Uterus (tissue), 4 donors: ENCODE data around the gene PPM1J. TPM values are rescaled to one million over a fixed set of nuclear protein-coding genes. Genes with fewer than 3 reads are reported as not detected.

Experiments used
- DNase-seq, 2 donors: peaks; one replicate each; pipeline ENCODE4 v3.0.0-alpha.2; 2019 to 2020
- H3K27ac ChIP-seq, 2 donors: fragments of 200-600 bp; sonication (generic); 1 replicate in 1 of 2; 2 replicates in 1 of 2; pipeline ENCODE4 v1.5.1; 2016 to 2018
- H3K27me3 ChIP-seq, 2 donors: fragments of 200-600 bp; sonication (generic); one replicate each; pipeline ENCODE4 v1.5.1; 2018 to 2019; ENCODE audit warnings: control low read depth in 1 of 2
- H3K36me3 ChIP-seq, 2 donors: fragments of 200-600 bp; sonication (generic); one replicate each; pipeline ENCODE4 v1.5.1; 2019; ENCODE audit warnings: control low read depth in 1 of 2
- H3K4me1 ChIP-seq, 2 donors: fragments of 200-600 bp; sonication (generic); one replicate each; pipeline ENCODE4 v1.5.1; 2018 to 2019; ENCODE audit warnings: control low read depth in 1 of 2
- H3K4me3 ChIP-seq, 2 donors: fragments of 200-600 bp; sonication (generic); 1 replicate in 1 of 2; 2 replicates in 1 of 2; pipeline ENCODE4 v1.5.1; 2018 to 2019; ENCODE audit warnings: mild to moderate bottlenecking in 1 of 2
- H3K9me3 ChIP-seq, 2 donors: fragments of 200-600 bp; sonication (generic); one replicate each; pipeline ENCODE4 v1.5.1; 2019; ENCODE audit warnings: control low read depth in 1 of 2
- POLR2A ChIP-seq, 2 donors: fragments of 450-650 bp; IDR thresholded peaks; one replicate each; pipeline ENCODE4 v1.6.1; 2016; ENCODE audit warnings: antibody characterized with exemption in 2 of 2, mild to moderate bottlenecking in 1 of 2, moderate library complexity in 1 of 2
- intact Hi-C: fragments of 100-400 bp; cut with DNase I; formaldehyde crosslinking; loops from one replicate; pipeline ENCODE4 v1.15.1; 2023; ENCODE audit warnings: low total_unique reads
- total RNA-seq, 4 donors: library from RNA; depleted of rRNA in 3 of 4; stranded (reverse); fragments of >200 nt in 3 of 4; gene quantifications; one replicate each; pipeline versions ENCODE4 v1.1.0 to v1.2.4, GENCODE V29; 2014 to 2023
- TF ChIP-seq, protein P1 (sequence below), 4 experiments: fragments of 200-600 bp in 2 of 4; fragments of 450-650 bp in 2 of 4; sonication (generic) in 2 of 4; IDR thresholded peaks; one replicate each; pipeline ENCODE4 v1.5.1; 2016 to 2019; ENCODE audit warnings: antibody characterized with exemption in 4 of 4, mild to moderate bottlenecking in 2 of 4, moderate library complexity in 1 of 4
- donor health status: DM: yes; HTN: yes; CAD: no.

PPM1J gene
- total RNA-seq, 4 donors from 2014 or later: 0.90 to 4.2 (median 2.6) TPM; not detected in 1

DNA sequence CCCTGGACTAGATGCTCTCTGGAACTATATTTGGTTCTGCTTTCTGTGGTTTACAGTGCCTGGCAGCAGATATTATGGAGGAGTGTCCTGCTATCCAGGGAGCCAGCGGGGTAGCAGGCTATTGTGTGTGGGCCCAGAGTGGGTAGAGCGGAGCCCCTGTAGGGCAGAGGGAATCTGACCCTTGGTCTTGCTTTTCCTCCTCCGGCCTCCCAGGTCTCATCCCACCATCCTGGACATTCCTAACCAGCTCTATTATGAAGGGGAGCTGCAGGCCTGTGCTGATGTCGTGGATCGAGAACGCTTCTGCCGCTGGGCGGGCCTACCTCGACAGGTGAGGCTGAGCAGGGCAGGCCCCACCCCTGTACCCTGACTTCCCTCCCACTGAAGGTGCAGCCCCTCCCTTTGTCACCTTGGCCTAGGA is 17.3 kb downstream of the PPM1J start:
- no peak overlapping the region for H3K4me3 ChIP-seq
- intact Hi-C loops: no loop called here
- DNase-seq: no peak
- no peak for TF ChIP-seq POLR2A (IDR thresholded peaks at IDR 0.05)
- TF ChIP-seq, protein P1, sequence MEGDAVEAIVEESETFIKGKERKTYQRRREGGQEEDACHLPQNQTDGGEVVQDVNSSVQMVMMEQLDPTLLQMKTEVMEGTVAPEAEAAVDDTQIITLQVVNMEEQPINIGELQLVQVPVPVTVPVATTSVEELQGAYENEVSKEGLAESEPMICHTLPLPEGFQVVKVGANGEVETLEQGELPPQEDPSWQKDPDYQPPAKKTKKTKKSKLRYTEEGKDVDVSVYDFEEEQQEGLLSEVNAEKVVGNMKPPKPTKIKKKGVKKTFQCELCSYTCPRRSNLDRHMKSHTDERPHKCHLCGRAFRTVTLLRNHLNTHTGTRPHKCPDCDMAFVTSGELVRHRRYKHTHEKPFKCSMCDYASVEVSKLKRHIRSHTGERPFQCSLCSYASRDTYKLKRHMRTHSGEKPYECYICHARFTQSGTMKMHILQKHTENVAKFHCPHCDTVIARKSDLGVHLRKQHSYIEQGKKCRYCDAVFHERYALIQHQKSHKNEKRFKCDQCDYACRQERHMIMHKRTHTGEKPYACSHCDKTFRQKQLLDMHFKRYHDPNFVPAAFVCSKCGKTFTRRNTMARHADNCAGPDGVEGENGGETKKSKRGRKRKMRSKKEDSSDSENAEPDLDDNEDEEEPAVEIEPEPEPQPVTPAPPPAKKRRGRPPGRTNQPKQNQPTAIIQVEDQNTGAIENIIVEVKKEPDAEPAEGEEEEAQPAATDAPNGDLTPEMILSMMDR (IDR thresholded peaks at IDR 0.05): no peak
- H3K4me1 ChIP-seq: peaks cover 27 to 36% of the 10 kb centered on the region in 2 donors
- no peaks in the 10 kb centered on the region for H3K36me3 ChIP-seq
- H3K27me3 ChIP-seq: no peaks in the 10 kb centered on the region
- H3K27ac ChIP-seq: peak overlapping the region; percentile 97
- H3K9me3 ChIP-seq: no peaks in the 10 kb centered on the region

DNA sequence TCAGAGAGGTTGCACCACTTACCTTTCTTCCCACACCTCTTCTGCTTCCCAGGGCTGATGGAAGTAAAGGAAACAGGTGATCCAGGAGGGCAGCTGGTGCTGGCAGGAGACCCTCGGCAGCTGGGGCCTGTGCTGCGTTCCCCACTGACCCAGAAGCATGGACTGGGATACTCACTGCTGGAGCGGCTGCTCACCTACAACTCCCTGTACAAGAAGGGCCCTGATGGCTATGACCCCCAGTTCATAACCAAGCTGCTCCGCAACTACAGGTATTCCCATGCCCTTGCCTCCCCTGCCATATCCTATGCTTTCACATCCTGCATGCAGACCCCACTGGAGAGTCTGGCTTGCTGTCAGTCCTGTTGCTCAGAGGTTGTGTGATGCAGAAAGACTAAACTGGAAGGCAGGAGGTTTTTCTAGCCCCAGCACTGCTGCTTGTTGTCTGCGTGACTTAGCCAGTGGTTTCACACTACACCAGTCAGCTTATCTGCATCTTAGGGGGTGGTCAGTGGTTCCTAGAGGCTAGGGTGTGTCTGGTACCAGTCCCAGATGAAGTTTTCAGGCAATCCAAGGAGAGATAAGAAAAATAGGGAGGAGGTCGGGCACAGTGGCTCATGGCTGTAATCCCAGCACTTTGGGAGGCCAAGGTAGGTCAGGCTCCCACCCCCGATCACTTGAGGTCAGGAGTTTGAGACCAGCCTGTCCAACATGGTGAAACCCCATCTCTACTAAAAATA is 18.4 kb downstream of the PPM1J start:
- DNase-seq: no peak
- Histone ChIP-seq H3K9me3 (no peaks in the 10 kb centered on the region), H3K27me3 (no peaks in the 10 kb centered on the region), H3K27ac (peak overlapping the region; percentile 97), H3K4me1 (peaks cover 27% of the 10 kb centered on the region in 2 donors), H3K36me3 (no peaks in the 10 kb centered on the region), H3K4me3 (no peak overlapping the region)
- TF ChIP-seq POLR2A (IDR thresholded peaks at IDR 0.05): no peak
- TF ChIP-seq, protein P1 (IDR thresholded peaks at IDR 0.05): no peak
- intact Hi-C loops: no loop called here

- no peaks in the 10 kb centered on the region for H3K9me3 ChIP-seq
- no peaks in the 10 kb centered on the region for H3K27me3 ChIP-seq
- TF ChIP-seq, protein P1 (IDR thresholded peaks at IDR 0.05): no peak
- TF ChIP-seq POLR2A (IDR thresholded peaks at IDR 0.05): no peak
- peaks cover 19 to 20% of the 10 kb centered on the region in 2 donors for H3K4me1 ChIP-seq
- H3K27ac ChIP-seq: no peak overlapping the region
- H3K4me3 ChIP-seq: no peak overlapping the region
- DNase-seq: no peak
- no peaks in the 10 kb centered on the region for H3K36me3 ChIP-seq
- intact Hi-C loops: no loop called here
Measured at GRCh38 chr1:112695276-112695675, 19.9 kb downstream of the PPM1J start.

GRCh38 chr1:112694363-112694929 is 20.7 kb downstream of the PPM1J start:
- Histone ChIP-seq H3K27me3 (no peaks in the 10 kb centered on the region), H3K9me3 (no peaks in the 10 kb centered on the region), H3K27ac (no peak overlapping the region), H3K4me3 (no peak overlapping the region), H3K36me3 (no peaks in the 10 kb centered on the region), H3K4me1 (peaks cover 12 to 15% of the 10 kb centered on the region in 2 donors)
- TF ChIP-seq, protein P1 (IDR thresholded peaks at IDR 0.05): no peak
- DNase-seq: no peak
- intact Hi-C loops: no loop called here

GRCh38 chr1:112693821-112694220 is 21.3 kb downstream of the PPM1J start:
- intact Hi-C loops: no loop called here
- DNase-seq: no peak
- no peaks in the 10 kb centered on the region for H3K9me3 ChIP-seq
- H3K36me3 ChIP-seq: no peaks in the 10 kb centered on the region
- H3K27ac ChIP-seq: no peak overlapping the region
- no peak for TF ChIP-seq POLR2A (IDR thresholded peaks at IDR 0.05)
- TF ChIP-seq, protein P1 (IDR thresholded peaks at IDR 0.05): no peak
- H3K4me3 ChIP-seq: no peak overlapping the region
- H3K27me3 ChIP-seq: no peaks in the 10 kb centered on the region
- H3K4me1 ChIP-seq: peaks cover 6 to 9% of the 10 kb centered on the region in 2 donors
